Stimulated activated CD4-positive, alpha-beta T cell treated with anti-CD3 and anti-CD28 coated beads, TNF-alpha, amount 100 ng/mL, for 1 hour (primary cell): ENCODE measurements around the gene MEDAG.
"Not testable (repeated sequence)": the region's sequence is repeated elsewhere in the genome, so short reads cannot be mapped to it uniquely, and the experiment has no call there.

Source experiments
- DNase-seq, 3 donors: peaks; one replicate each; pipeline ENCODE4 v3.0.0-alpha.2; 2020; ENCODE audit warnings: low read depth in 3 of 3, low spot score in 1 of 3

Gene MEDAG

GRCh38 chr13:30906411-30907051 lies 460 bp downstream of the MEDAG start:
- DNase-seq = no peak

- DNase-seq = no peak
These were observed 1.2 kb downstream of the MEDAG start for GRCh38 chr13:30907121-30907861.

GRCh38 chr13:30908416-30908980 lies 2.4 kb downstream of the MEDAG start:
- no peak for DNase-seq

GRCh38 chr13:30910676-30911075 lies 4.6 kb downstream of the MEDAG start:
- no peak for DNase-seq

GRCh38 chr13:30915691-30916541 lies 9.8 kb downstream of the MEDAG start:
- DNase-seq = no peak

- no peak for DNase-seq
These were observed 10.9 kb downstream of the MEDAG start for GRCh38 chr13:30916991-30917390.

GRCh38 chr13:30918662-30919405 lies 12.8 kb downstream of the MEDAG start:
- no peak for DNase-seq

GRCh38 chr13:30920162-30920909 lies 14.3 kb downstream of the MEDAG start:
- no peak for DNase-seq

GRCh38 chr13:30923418-30923817 lies 17.3 kb downstream of the MEDAG start:
- DNase-seq = no peak

- no peak for DNase-seq
These were observed 18.6 kb downstream of the MEDAG start for GRCh38 chr13:30924721-30925120.

- DNase-seq = no peak
These were observed 19.4 kb downstream of the MEDAG start for GRCh38 chr13:30925429-30925828.

GRCh38 chr13:30926781-30927180 lies 20.7 kb downstream of the MEDAG start:
- no peak for DNase-seq

GRCh38 chr13:30927188-30927587 lies 21.1 kb downstream of the MEDAG start:
- DNase-seq = not testable (repeated sequence)

GRCh38 chr13:30927595-30927994 lies 21.5 kb downstream of the MEDAG start:
- no peak for DNase-seq

- DNase-seq = no peak
These were observed 22.9 kb downstream of the MEDAG start for GRCh38 chr13:30928978-30929377.

GRCh38 chr13:30932481-30933353 lies 26.6 kb downstream of the MEDAG start, which contains the start of gene TEX26:
TSS of gene TEX26 (plus strand) at chr13:30932656. CDS start at chr13:30932716, 60 bp downstream.
- DNase-seq = no peak

GRCh38 chr13:30933354-30933670 lies 27.2 kb downstream of the MEDAG start:
- DNase-seq = no peak

GRCh38 chr13:30934381-30934780 lies 28.3 kb downstream of the MEDAG start:
- no peak for DNase-seq

GRCh38 chr13:30934803-30935202 lies 28.7 kb downstream of the MEDAG start:
- DNase-seq = no peak
